T-cell (primary cell): Measurements from ENCODE around the gene LRP1B. TPM values are rescaled to one million over a fixed set of nuclear protein-coding genes. Genes with fewer than 3 reads are reported as not detected.

Experiments used
- ATAC-seq, 4 experiments: fragments of 200-7000 bp in 3 of 4; fragments of 150-1000 bp in 1 of 4; cut with Tn5 transposase; replicated peaks in 1 of 4; 1 replicate in 3 of 4; 2 replicates in 1 of 4; pipeline ENCODE4 v1.10.0; 2021; ENCODE audit warnings: moderate library complexity in 3 of 4, mild to moderate bottlenecking in 2 of 4, moderate number of reproducible peaks in 1 of 4
- CTCF ChIA-PET, 2 donors: fragments of 300-600 bp; sonication (Branson Sonifier 250); formaldehyde crosslinking; loops; one replicate each; lab custom pipeline; 2022; ENCODE audit warnings: antibody characterized with exemption in 2 of 2; lab: Charles Lee
- POLR2A ChIA-PET, 2 donors: fragments of 300-600 bp; sonication (Branson Sonifier 250); formaldehyde crosslinking; loops; one replicate each; lab custom pipeline; 2022; ENCODE audit warnings: antibody characterized with exemption in 2 of 2; lab: Charles Lee
- DNase-seq, 35 experiments: peaks; one replicate each; pipeline versions ENCODE4 v3.0.0 to v3.0.0-alpha.2; 2013 to 2023
- H3K27ac ChIP-seq: one replicate; pipeline ENCODE4 v1.5.1; 2013; ENCODE audit warnings: low read length
- H3K27me3 ChIP-seq, 2 experiments: replicated peaks in 1 of 2; 1 replicate in 1 of 2; 2 replicates in 1 of 2; pipeline versions ENCODE4 v1.6.1 to v1.7.0; 2013; ENCODE audit warnings: low read length in 1 of 2, mixed read lengths in 1 of 2; ENCODE audit not compliant: control insufficient read depth in 2 of 2, insufficient read depth in 2 of 2; ENCODE audit errors: extremely low read depth in 1 of 2
- H3K36me3 ChIP-seq, 2 donors: 1 replicate in 1 of 2; 2 replicates in 1 of 2; pipeline versions ENCODE4 v1.6.1 to v1.7.0; 2013; ENCODE audit warnings: low read length in 1 of 2; ENCODE audit not compliant: control insufficient read depth in 2 of 2, insufficient read depth in 1 of 2; ENCODE audit errors: extremely low read depth in 1 of 2
- H3K4me1 ChIP-seq, 2 experiments: 1 replicate in 1 of 2; 2 replicates in 1 of 2; pipeline versions ENCODE4 v1.6.1 to v1.7.0; 2013; ENCODE audit warnings: low read length in 2 of 2, mixed read lengths in 1 of 2; ENCODE audit not compliant: insufficient read depth in 2 of 2, control insufficient read depth in 1 of 2; ENCODE audit errors: extremely low read depth in 1 of 2
- H3K4me3 ChIP-seq, 2 donors: 1 replicate in 1 of 2; 2 replicates in 1 of 2; pipeline versions ENCODE4 v1.5.1 to v1.7.0; 2013; ENCODE audit warnings: mild to moderate bottlenecking in 2 of 2, low read length in 1 of 2, moderate library complexity in 1 of 2; ENCODE audit not compliant: control insufficient read depth in 1 of 2; ENCODE audit errors: extremely low read depth in 1 of 2
- H3K9me3 ChIP-seq: 2 replicates; pipeline ENCODE4 v1.7.0; 2013
- H3K27ac Mint-ChIP-seq, 2 donors: one replicate each; pipeline ENCODE4 v1.8.0; 2020 to 2021; ENCODE audit warnings: mild to moderate bottlenecking in 2 of 2, mixed read lengths in 2 of 2
- H3K27me3 Mint-ChIP-seq, 2 donors: one replicate each; pipeline ENCODE4 v1.8.0; 2021 to 2022; ENCODE audit warnings: mixed read lengths in 2 of 2
- H3K36me3 Mint-ChIP-seq: one replicate; pipeline ENCODE4 v1.8.0; 2021; ENCODE audit warnings: mixed read lengths
- H3K4me1 Mint-ChIP-seq, 3 donors: one replicate each; pipeline ENCODE4 v1.8.0; 2020 to 2022; ENCODE audit warnings: mixed read lengths in 3 of 3, mild to moderate bottlenecking in 1 of 3
- H3K4me3 Mint-ChIP-seq, 3 donors: one replicate each; pipeline ENCODE4 v1.8.0; 2020 to 2022; ENCODE audit warnings: mild to moderate bottlenecking in 3 of 3, mixed read lengths in 3 of 3, moderate library complexity in 3 of 3
- H3K9me3 Mint-ChIP-seq, 3 donors: one replicate each; pipeline ENCODE4 v1.8.0; 2020 to 2022; ENCODE audit warnings: mixed read lengths in 3 of 3
- WGBS: methylation state at CpG from one replicate; pipeline ENCODE4 v1.1.5; 2013; ENCODE audit warnings: missing lambda C conversion rate; ENCODE audit not compliant: insufficient coverage; 5-methylcytosine and 5-hydroxymethylcytosine counted together
- total RNA-seq, 35 experiments: library from RNA in 6 of 35; stranded (reverse) in 6 of 35; fragments of 120-200 nt in 1 of 35; gene quantifications; one replicate each; pipeline versions ENCODE4 v1.2.1 to v1.2.4 and lab custom pipeline; 2013 to 2026

LRP1B gene
- total RNA-seq, 5 donors from 2014 or later (not counting 1 experiment from before 2014, with no cell fraction given), result not detected

DNA sequence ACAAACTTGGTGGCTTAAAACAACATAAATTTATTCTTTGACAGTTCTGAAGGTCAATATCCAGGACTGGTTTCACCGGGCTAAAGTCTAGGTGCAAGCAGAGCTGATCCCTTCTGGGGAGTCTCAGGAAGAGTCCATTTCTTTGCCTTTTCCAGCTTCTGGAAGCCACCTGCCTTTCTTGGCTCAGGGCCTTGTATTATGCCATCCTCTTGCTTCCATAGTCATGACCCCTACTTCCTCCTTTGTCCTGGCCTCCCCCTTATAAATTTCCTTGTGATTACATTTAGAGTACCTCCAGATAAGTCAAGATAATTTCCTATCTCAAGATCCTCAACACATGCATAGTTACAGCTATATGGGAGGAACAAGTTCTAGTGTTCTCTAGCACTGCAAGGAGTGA is 1089.5 kb downstream of the LRP1B start:
- ATAC-seq, result no peak
- H3K27me3 ChIP-seq, result no peaks in the 10 kb centered on the region
- ChIA-PET CTCF (no interaction called here), POLR2A (no interaction called here)
- H3K4me3 ChIP-seq, result no peak overlapping the region
- no peak for DNase-seq
- no peaks in the 10 kb centered on the region for H3K36me3 Mint-ChIP-seq
- H3K4me3 Mint-ChIP-seq, result no peak overlapping the region
- no peaks in the 10 kb centered on the region for H3K9me3 ChIP-seq
- peaks cover 7 to 12% (median 10%) of the 10 kb centered on the region in 3 donors for H3K9me3 Mint-ChIP-seq
- no peak overlapping the region for H3K27ac Mint-ChIP-seq
- 83% methylated on average over 1 of the region's 1 CpG for WGBS
- H3K4me1 ChIP-seq, result no peaks in the 10 kb centered on the region
- H3K27me3 Mint-ChIP-seq, result no peaks in the 10 kb centered on the region
- no peak overlapping the region for H3K27ac ChIP-seq
- H3K36me3 ChIP-seq, result no peaks in the 10 kb centered on the region
- H3K4me1 Mint-ChIP-seq, result no peaks in the 10 kb centered on the region

DNA sequence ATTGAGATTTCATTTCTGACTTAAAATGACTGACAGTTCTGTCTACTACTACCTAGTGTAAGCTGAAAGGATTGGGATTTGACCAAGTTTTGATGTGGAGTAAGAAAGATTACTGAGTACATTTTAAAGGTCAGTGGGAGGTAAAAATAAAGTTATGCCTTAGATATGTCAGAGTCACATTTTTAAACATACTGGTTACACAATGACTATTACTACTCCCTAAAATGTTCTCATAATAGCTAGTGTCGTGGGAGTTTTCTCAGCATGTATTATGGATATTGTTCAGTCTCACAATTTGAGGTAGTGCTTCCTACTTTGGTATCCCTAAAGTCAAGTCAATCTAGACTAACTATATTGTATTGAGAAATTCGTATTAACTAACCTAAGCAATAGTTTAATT is 1092.5 kb downstream of the LRP1B start:
- H3K4me1 ChIP-seq, result no peaks in the 10 kb centered on the region
- H3K27me3 Mint-ChIP-seq, result no peaks in the 10 kb centered on the region
- H3K9me3 ChIP-seq, result no peaks in the 10 kb centered on the region
- no peaks in the 10 kb centered on the region for H3K36me3 Mint-ChIP-seq
- no peak overlapping the region for H3K27ac ChIP-seq
- no peaks in the 10 kb centered on the region for H3K4me1 Mint-ChIP-seq
- ChIA-PET POLR2A (no interaction called here), CTCF (no interaction called here)
- no peak overlapping the region for H3K27ac Mint-ChIP-seq
- no peaks in the 10 kb centered on the region for H3K27me3 ChIP-seq
- H3K4me3 Mint-ChIP-seq, result no peak overlapping the region
- no CpG with 5 or more reads among the region's 2 CpGs for WGBS
- ATAC-seq, result no peak
- H3K9me3 Mint-ChIP-seq, result peaks cover 10 to 14% (median 12%) of the 10 kb centered on the region in 3 donors
- no peak overlapping the region for H3K4me3 ChIP-seq
- H3K36me3 ChIP-seq, result no peaks in the 10 kb centered on the region
- DNase-seq, result no peak

DNA sequence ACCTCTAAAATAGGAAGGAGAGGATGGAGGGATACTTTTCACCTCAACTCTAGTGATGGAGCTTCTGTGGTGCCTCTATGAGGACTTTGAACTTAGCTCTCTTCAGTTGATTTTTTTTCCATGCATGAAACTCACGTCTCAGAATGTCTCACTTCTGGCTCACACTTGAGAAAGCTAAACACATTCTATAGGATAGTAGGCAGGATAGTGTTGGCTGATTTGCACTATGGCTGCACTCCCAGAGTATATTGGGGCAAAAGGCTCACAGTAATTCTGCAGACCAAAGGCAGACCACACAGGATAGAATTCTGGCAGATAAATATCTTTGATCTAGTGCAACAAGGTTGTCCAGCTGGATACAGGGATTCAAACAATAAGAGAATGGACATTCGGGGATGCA is 1093.5 kb downstream of the LRP1B start:
- Histone ChIP-seq H3K4me1 (no peaks in the 10 kb centered on the region), H3K4me3 (no peak overlapping the region), H3K27me3 (no peaks in the 10 kb centered on the region), H3K9me3 (no peaks in the 10 kb centered on the region), H3K27ac (no peak overlapping the region), H3K36me3 (no peaks in the 10 kb centered on the region)
- WGBS, result 40% methylated on average over 1 of the region's 2 CpGs
- Mint-ChIP-seq H3K36me3 (no peaks in the 10 kb centered on the region), H3K27ac (no peak overlapping the region), H3K9me3 (peaks cover 8 to 12% (median 9%) of the 10 kb centered on the region in 3 donors), H3K4me1 (no peaks in the 10 kb centered on the region), H3K4me3 (no peak overlapping the region), H3K27me3 (no peaks in the 10 kb centered on the region)
- POLR2A ChIA-PET, result no interaction called here
- CTCF ChIA-PET, result no interaction called here
- ATAC-seq (no peak), DNase-seq (no peak)

DNA sequence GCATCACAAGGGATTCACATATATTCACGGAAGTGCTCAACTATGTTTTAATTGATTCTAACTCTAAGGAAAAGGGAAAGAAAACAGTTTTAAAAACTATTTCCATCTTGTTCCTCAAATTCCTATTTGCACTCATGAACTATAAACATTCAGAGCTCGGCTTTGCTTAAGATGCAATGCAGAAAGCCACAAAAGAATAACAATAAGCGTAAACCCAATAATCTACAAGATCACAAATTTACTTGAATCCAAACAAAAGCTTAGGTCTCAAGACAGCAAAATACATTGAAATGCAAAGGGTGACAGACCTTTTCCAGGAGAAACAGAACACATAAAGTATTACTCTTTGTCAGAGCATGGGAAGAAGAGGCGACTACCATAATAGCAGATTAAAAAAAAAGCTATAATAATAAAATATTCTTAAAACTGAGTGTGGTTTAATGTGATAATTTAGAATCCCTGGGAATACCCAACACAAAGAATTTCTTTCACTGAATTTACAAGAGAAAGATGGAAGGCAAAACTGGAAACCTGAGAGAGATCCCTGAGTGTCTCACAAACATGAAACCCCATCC is 1094.9 kb downstream of the LRP1B start:
- no peak overlapping the region for H3K4me3 Mint-ChIP-seq
- Histone ChIP-seq H3K9me3 (no peaks in the 10 kb centered on the region), H3K4me3 (no peak overlapping the region), H3K4me1 (no peaks in the 10 kb centered on the region), H3K27me3 (no peaks in the 10 kb centered on the region), H3K27ac (no peak overlapping the region), H3K36me3 (no peaks in the 10 kb centered on the region)
- no peak overlapping the region for H3K27ac Mint-ChIP-seq
- no peaks in the 10 kb centered on the region for H3K4me1 Mint-ChIP-seq
- peaks cover 6 to 13% (median 11%) of the 10 kb centered on the region in 3 donors for H3K9me3 Mint-ChIP-seq
- ChIA-PET CTCF (no interaction called here), POLR2A (no interaction called here)
- WGBS, result 75% methylated on average over 2 of the region's 4 CpGs
- no peaks in the 10 kb centered on the region for H3K27me3 Mint-ChIP-seq
- ATAC-seq (no peak), DNase-seq (no peak)
- H3K36me3 Mint-ChIP-seq, result no peaks in the 10 kb centered on the region

DNA sequence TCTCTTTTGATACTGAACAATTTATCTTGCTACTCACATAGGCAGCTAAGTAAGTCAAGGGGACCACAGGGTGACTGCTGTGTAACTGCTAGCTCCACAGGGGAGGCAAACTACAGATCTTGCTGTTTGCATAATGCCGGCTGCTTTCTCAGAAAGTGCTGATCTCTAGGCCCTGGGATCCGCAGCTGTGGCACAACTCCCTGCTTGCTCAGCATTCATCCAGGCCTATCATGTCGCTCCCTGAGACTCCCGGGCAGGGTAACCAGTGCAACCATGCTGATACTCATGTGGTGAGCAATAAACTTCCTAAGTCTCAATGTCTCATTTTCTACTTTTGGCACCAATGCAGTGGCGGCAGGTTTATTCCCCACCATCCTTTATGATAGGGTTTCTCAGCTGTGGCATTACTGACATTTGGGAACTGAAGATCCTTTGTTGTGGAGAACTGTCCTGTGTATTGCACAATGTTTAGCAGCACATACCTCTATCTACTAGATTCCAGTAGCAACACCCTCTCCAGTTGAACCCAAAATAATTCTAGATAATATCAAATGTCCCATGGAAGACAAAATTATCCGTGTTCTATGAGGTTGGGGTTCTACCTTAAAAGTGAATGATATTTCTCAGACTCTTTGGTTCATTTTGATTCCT is 1101.3 kb downstream of the LRP1B start:
- Mint-ChIP-seq H3K27me3 (no peaks in the 10 kb centered on the region), H3K36me3 (no peaks in the 10 kb centered on the region), H3K27ac (no peak overlapping the region), H3K4me3 (no peak overlapping the region), H3K4me1 (no peaks in the 10 kb centered on the region), H3K9me3 (peaks cover 6 to 17% (median 16%) of the 10 kb centered on the region in 3 donors)
- CTCF ChIA-PET, result no interaction called here
- H3K9me3 ChIP-seq, result no peaks in the 10 kb centered on the region
- no peak overlapping the region for H3K4me3 ChIP-seq
- no peaks in the 10 kb centered on the region for H3K4me1 ChIP-seq
- no peaks in the 10 kb centered on the region for H3K27me3 ChIP-seq
- 83% methylated on average over 4 of the region's 6 CpGs for whole genome bisulfite sequencing
- DNase-seq, result no peak
- no peak overlapping the region for H3K27ac ChIP-seq
- ATAC-seq, result no peak
- POLR2A ChIA-PET, result no interaction called here
- H3K36me3 ChIP-seq, result no peaks in the 10 kb centered on the region

DNA sequence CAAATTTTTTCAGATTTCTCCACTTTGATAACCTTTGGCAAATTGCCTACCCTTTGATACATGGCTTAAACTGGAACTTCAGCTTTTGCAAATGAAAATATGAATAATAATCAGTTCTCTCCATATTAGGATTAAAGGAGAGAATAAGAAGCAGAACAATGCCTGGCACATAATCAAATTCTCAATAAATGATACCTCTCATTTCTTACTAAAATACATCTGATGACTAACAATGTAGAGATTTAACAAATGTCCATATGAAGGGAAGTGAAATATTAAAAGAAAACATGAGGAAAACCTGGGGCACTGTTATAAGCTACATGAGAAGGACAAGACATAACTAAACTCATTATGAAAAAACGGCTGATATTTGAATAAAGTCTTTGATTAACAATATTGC is 1103.6 kb downstream of the LRP1B start:
- Mint-ChIP-seq H3K9me3 (peaks cover 6 to 21% (median 16%) of the 10 kb centered on the region in 3 donors), H3K27ac (no peak overlapping the region), H3K27me3 (no peaks in the 10 kb centered on the region), H3K36me3 (no peaks in the 10 kb centered on the region), H3K4me3 (no peak overlapping the region), H3K4me1 (no peaks in the 10 kb centered on the region)
- Histone ChIP-seq H3K27me3 (no peaks in the 10 kb centered on the region), H3K9me3 (no peaks in the 10 kb centered on the region), H3K36me3 (no peaks in the 10 kb centered on the region), H3K4me3 (no peak overlapping the region), H3K4me1 (no peaks in the 10 kb centered on the region), H3K27ac (no peak overlapping the region)
- no CpG with 5 or more reads among the region's 1 CpG for WGBS
- POLR2A ChIA-PET, result no interaction called here
- CTCF ChIA-PET, result no interaction called here
- ATAC-seq, result no peak
- DNase-seq, result no peak
